ENCODE results near the gene TCF20.

DNA sequence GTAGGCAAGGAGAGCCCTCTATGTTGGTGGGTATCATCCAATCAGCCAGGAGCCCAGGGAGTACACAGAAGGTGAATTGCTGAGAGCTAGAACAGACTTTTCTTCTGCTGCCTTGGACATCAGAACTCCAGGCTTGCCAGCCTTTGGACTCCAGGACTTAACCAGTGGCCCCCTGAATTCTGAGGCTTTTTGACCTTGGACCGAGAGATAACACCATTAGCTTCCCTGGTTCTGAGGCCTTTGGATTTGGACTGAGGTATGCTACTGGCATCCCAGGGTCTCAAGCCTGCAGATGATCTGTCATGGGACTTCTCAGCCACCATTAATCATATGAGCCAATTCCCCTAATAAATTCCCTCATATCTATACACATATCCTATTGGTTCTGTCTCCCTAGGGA, 21.5 kb downstream of the TCF20 start:
- TF ChIP-seq, protein P1, sequence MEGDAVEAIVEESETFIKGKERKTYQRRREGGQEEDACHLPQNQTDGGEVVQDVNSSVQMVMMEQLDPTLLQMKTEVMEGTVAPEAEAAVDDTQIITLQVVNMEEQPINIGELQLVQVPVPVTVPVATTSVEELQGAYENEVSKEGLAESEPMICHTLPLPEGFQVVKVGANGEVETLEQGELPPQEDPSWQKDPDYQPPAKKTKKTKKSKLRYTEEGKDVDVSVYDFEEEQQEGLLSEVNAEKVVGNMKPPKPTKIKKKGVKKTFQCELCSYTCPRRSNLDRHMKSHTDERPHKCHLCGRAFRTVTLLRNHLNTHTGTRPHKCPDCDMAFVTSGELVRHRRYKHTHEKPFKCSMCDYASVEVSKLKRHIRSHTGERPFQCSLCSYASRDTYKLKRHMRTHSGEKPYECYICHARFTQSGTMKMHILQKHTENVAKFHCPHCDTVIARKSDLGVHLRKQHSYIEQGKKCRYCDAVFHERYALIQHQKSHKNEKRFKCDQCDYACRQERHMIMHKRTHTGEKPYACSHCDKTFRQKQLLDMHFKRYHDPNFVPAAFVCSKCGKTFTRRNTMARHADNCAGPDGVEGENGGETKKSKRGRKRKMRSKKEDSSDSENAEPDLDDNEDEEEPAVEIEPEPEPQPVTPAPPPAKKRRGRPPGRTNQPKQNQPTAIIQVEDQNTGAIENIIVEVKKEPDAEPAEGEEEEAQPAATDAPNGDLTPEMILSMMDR (IDR thresholded peaks at IDR 0.05): no peak
- no peak for TF ChIP-seq POLR2A (IDR thresholded peaks at IDR 0.05)
